ENCODE measurements around the gene MFGE8.

GRCh38 chr15:88906130-88906529 lies 7.0 kb downstream of the MFGE8 start:
- TF ChIP-seq CTCF (IDR thresholded peaks at IDR 0.05) (no peak), POLR2A (IDR thresholded peaks at IDR 0.05) (no peak)

Measured in adrenal gland (tissue), 5 donors.